ENCODE measurements around the gene SPEG.

The SPEG gene

GRCh38 chr2:219541611-219542180 is 107.1 kb downstream of the SPEG start:
- in situ Hi-C loops (cut with MboI; ENCODE audit: low sequenced_read_pairs) = loop anchor here (10.0 kb wide), 1 partner anchor 103 kb away; no protein-coding TSS in a partner anchor

- in situ Hi-C loops (cut with MboI; ENCODE audit: low sequenced_read_pairs) = loop anchor here (10.0 kb wide), 1 partner anchor 102 kb away; no protein-coding TSS in a partner anchor
These were observed 108.4 kb downstream of the SPEG start for GRCh38 chr2:219542931-219543595.

- in situ Hi-C loops (cut with MboI; ENCODE audit: low sequenced_read_pairs) = loop anchor here (10.0 kb wide), 1 partner anchor 101 kb away; no protein-coding TSS in a partner anchor
These were observed 109.1 kb downstream of the SPEG start, which contains the start of the genes CHPF and TMEM198 for GRCh38 chr2:219543596-219544358. Gene CHPF, minus strand, starts transcription at chr2:219543809. Its CDS starts 271 bp downstream, at chr2:219543538. Gene TMEM198, plus strand, starts transcription at chr2:219544028. Its CDS starts 700 bp downstream, at chr2:219544728.

- in situ Hi-C loops (cut with MboI; ENCODE audit: low sequenced_read_pairs) = loop anchor here (10.0 kb wide), 1 partner anchor 100 kb away; no protein-coding TSS in a partner anchor
These were observed 109.9 kb downstream of the SPEG start for GRCh38 chr2:219544567-219544966.

GRCh38 chr2:219545295-219545942 is 110.8 kb downstream of the SPEG start:
- in situ Hi-C loops (cut with MboI; ENCODE audit: low sequenced_read_pairs) = loop anchor here (10.0 kb wide), 1 partner anchor 99 kb away; no protein-coding TSS in a partner anchor

- in situ Hi-C loops (cut with MboI; ENCODE audit: low sequenced_read_pairs) = loop anchor here (10.0 kb wide), 1 partner anchor 99 kb away; no protein-coding TSS in a partner anchor
These were observed 111.3 kb downstream of the SPEG start for GRCh38 chr2:219545943-219546352.

- in situ Hi-C loops (cut with MboI; ENCODE audit: low sequenced_read_pairs) = loop anchor here (10.0 kb wide), 1 partner anchor 97 kb away; no protein-coding TSS in a partner anchor
These were observed 113.0 kb downstream of the SPEG start for GRCh38 chr2:219547621-219548020.

All from HL-60/S4 treated with phorbol 12-myristate 13-acetate at 8.2 ng/mL for 4 days and 3 days (cell line).